ENCODE data around the gene PRXL2C.

DNA sequence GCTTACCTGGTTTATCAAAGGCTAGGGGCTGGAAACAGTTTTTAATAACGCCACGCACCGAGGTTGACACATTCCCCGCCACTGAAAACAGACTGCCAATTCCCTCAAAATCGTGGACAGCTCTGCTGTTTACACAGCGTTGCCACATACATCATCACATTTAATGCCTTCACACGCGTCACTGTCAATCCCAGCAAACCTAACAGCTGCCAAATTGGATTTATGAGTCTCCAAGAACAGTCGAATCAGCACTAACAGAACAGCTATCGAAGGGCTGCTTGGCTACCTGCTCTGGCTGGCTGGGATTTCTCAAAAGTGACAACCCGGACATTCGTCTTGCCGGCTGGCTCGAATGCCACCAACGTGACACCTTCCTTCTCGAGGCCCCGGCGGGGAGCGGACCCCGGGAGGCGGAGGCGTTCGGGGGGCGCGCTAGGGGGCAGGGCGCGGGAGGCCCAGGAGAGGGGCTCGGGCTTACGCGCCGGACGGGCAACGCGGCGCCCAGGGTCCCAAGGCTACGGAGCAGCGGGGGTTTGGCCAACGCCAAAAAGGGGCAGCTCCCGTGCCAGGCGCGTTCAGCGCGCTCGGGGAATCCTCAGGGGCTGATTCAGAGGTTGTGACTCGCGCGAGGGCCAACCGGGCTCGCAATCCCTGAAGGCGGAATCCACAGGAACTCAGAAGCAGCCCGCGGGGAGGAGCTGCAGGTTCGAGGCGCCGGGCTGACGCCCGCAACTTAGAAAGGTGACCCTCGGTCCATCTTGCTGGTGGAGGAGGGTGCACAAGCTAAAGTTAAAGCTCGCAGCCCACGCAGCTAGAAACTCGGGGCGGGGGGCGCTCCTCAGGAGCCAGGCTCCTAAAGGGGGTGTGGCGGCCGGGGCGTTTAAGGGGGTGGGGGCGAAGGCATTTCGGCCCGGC is 36.7 kb downstream of the PRXL2C start:
- no peak for TF ChIP-seq POLR2AphosphoS5 (IDR thresholded peaks at IDR 0.05; ENCODE audit: borderline replicate concordance, low read depth, low read length)
- TF ChIP-seq EZH2 (IDR thresholded peaks at IDR 0.05) = no peak

Data from SK-N-MC (cell line).